ENCODE measurements around the gene AMZ1. TPM values are rescaled to one million over a fixed set of nuclear protein-coding genes. Genes with fewer than 3 reads are reported as not detected.

AMZ1 gene
- total RNA-seq, 1 experiment from 2014 or later, result 4.9 TPM

DNA sequence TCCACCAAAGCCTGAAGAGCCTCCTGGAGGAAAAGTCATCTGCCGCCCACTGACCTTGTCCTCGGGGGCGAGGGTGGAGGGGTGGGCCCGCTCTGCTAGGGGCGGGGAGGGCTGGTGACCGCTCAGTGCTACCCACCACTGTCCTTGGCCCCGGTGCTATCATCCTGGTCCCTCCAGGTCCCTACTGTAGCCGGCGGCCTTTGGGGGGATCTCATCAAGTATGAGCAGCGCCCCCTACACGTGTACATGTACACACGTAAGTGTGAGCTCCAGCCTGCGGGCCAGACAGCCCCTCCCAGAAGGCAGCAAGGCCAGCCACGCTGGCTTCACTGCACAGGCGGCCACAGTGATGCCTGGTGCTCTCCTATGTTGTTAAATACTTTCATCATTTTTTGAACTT, 36.7 kb upstream of the AMZ1 start:
- no peak for DNase-seq (ENCODE audit: low read depth)

DNA sequence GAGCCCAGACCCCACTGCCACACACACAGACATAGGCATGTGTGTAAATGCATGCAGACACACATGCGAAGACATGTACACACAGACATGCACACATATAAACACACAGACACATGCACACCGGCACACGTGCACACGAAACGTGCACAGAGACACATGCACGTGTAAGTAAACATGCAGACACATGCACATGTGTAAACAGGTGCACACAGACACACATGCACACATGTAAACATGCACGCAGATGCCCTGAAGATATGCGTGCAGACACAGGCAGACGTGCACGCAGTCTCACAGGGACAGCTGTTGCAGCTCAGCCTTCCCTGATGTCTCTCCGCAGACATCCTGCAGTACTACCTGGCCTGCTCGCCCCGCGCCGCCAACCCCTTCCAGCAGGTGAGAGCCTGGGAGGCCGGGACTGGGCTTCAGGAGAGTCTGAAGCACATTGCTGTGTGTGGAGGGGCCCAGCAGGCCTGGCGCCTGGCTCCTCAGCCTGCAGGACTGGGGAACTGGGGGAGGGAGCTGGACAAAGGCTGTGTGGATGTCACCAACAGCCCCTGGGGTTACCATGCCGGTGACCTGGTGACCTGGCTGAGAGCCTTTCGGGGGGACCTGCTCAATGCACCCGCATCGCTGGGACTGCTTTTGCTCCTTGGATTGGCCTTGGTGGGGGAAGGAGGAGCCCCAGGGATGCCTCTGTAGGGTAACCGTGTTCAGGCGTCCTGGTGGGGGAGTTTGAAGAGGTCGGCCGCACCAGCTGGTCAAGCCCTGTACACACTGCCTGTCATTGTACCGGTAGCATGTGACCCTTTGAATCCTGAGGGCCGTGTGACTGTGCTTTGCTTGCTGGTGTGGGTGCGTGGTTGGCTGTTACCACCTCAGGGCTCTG, 35.9 kb upstream of the AMZ1 start:
- DNase-seq (ENCODE audit: low read depth), result peak; percentile 63

GRCh38 chr7:2652736-2653060, 35.3 kb upstream of the AMZ1 start:
- no peak for DNase-seq (ENCODE audit: low read depth)

- no peak for DNase-seq (ENCODE audit: low read depth)
Measured at GRCh38 chr7:2654059-2654458, 33.9 kb upstream of the AMZ1 start.

DNA sequence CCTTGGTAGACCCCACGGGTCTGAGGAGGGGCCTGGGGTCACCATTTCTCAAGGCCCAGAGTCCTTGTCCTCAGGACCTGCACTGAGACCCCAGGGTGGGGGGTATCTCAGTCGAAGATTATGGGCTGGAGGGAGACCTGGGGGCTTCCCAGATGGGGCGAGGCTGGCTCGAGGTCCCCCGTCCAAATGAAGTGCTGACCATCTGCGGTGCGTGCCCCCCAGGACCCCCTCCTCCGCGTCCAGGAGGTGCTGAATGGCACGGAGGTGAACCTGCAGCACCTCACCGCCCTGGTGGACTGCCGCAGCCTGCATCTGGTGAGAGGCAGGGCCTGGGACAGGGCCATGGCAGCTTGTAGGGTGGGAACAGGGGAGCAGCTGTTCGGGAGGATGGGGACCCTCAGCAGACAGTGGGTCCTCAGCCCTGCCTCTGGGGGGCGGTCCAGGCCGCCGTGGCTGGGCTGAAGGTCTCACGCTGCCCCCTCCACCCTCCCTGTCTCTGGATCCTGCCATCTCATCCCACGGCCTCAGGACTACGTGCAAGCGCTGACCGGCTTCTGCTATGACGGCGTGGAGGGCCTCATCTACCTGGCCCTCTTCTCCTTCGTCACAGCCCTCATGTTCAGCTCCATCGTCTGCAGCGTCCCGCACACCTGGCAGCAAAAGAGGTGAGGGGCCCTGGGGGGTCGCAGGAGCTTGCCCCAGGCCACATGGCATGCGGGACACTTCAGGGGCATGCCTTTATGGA, 32.0 kb upstream of the AMZ1 start:
- DNase-seq (ENCODE audit: low read depth), result no peak

DNA sequence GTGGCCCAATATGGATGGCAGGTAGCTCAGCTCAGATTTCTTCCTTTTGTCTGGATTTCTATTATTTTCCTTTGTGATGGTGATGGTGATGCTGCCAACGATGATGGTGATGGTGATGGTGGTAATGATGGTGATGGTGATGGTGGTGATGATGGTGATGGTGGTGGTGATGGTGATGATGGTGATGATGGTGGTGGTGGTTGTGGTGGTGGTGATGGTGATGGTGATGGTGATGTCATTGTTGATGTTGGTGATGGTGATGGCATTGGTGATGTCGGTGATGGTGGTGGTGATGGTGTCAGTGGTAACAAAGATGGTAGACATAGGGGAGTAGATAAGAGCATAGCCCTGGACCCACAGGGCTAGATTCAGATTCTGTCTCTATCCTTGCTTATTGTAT, 30.8 kb upstream of the AMZ1 start:
- DNase-seq (ENCODE audit: low read depth), result no peak

DNA sequence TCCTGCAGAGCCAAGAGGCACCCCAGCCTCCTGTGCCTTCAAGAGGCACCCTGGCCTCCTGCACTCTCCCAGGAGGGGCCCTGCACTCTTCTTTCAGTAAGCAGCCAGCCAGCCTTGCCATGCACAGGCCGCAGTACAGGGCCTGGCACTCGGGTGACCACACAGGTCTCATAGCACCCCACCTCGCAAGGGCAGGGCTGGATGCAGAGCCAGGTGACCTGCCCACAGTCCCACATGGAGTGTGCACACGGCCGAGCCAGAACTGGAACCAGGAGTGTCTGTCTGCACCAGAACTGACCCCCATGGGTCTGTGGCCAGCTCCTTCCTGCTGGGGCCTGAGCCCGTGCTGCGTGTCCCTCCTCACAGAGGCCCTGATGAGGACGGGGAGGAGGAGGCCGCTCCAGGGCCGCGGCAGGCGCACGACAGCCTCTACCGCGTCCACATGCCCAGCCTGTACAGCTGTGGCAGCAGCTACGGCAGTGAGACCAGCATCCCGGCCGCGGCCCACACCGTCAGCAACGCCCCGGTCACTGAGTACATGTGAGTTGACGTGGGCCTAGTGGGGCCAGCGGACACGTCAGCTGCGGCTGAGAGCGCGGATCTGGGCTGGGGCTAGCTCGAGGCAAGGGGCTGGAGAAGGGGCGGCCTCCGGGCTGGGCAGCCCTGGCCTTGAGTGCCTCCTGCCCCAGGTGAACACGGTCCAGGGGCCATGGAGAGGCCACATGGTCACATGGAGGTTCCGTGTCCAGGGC, 29.9 kb upstream of the AMZ1 start:
- no peak for DNase-seq (ENCODE audit: low read depth)

DNA sequence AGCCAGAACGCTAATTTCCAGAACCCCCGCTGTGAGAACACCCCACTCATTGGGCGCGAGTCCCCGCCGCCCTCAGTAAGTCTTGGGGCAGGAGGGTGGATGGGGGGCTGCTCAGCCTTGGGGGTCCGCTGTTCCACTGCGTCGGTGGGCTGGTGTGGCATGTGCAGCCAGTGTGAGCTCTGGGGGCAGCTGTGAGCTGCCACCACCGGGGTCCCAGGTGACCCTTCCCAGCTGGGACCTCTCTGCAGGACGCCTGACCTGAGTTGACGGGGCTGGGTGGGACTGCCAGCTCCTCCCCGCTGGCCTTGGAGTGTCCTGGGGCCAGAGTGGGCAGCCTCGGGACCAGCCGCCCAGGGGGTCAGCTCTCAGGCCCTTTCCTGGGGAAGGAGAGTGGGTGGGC, 29.1 kb upstream of the AMZ1 start:
- DNase-seq (ENCODE audit: low read depth), result no peak

- no peak for DNase-seq (ENCODE audit: low read depth)
Measured at GRCh38 chr7:2659556-2660358, 28.2 kb upstream of the AMZ1 start.

DNA sequence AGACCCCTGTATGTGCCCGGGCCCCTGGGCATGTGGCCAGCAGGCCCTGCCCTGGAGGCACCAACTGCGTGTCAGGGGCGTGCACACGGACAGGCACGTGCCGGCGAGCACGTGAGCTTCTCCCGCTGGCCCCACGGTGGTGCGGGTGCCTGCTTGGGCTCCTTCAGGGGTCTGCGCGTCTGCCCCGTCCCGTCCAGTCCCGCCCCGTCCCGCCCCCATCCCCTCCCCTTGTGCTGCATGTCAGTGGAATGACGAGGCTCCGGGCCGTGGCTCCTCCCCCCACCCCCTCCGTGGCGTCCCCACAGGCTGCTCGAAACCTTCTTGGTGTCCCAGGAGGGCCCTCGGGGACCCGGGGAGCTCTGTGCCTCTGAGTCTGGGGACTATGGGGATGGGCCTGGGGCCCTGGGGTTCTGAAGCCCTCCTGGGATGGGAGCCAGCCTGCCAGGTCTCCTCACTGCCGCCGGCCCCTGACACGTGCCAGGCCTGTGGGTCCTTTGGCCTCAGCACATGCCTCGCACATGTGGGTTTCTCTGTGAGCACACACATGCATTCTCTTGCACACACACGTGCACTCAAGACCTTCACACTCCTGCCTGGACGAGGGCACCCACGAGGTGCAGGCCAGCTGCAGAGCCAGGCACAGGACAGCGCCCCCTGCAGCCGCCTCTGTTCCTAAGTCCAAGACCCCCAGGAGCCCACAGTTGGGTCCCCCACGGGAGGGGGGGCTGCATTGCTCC, 27.5 kb upstream of the AMZ1 start:
- no peak for DNase-seq (ENCODE audit: low read depth)

DNA sequence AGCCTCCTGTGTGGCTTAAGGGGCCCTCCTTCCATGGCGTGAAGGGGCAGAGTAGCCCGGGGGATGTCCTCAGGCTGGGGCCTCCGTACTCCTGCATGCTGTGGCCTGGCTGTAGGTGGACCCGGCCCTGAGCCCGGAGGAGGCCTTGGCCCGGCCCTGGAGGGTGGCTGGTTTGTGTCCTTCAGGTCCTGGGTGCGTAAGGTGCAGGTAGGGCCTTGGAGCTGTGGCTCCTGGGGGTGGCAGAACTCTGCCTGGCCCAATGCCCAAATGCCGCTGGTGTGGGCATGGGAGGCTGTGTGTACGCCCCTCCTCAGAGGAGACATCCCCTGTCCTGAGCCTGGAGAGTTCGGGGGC, 26.9 kb upstream of the AMZ1 start:
- DNase-seq (ENCODE audit: low read depth), result no peak

DNA sequence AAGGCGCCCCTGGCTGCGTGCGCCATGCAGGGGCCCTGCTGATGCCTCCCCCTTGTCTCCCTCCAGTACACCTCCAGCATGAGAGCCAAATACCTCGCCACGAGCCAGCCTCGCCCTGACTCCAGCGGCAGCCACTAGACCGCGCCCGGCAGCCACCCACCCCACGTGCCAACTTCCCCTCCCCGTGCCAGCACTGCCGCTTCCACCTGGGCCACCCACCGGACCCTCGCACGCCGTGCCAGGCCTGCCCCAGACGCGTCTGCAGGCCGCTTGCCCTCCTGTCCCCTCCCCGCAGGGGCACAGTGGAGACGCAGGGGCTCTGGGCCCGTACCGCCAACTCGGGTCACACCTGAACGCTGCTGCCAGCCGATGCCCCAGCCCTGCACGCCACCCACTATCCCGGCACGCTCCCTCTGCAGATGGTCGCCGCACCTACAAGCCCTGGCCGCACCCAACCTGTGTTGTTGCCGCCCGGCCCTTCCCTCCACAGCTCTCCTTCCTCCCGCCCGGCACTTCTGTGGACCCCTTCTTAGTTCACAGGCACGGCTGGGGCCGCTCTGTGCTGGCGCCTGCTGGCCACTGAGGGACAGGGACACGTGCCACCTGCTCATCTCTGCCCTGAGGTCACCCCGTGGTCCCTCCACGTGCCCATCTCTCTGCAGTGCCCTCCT, 26.3 kb upstream of the AMZ1 start:
- no peak for DNase-seq (ENCODE audit: low read depth)

- DNase-seq (ENCODE audit: low read depth), result no peak
Measured at GRCh38 chr7:2662273-2663120, 25.5 kb upstream of the AMZ1 start.

GRCh38 chr7:2663121-2663886, 24.7 kb upstream of the AMZ1 start:
- DNase-seq (ENCODE audit: low read depth), result no peak

DNA sequence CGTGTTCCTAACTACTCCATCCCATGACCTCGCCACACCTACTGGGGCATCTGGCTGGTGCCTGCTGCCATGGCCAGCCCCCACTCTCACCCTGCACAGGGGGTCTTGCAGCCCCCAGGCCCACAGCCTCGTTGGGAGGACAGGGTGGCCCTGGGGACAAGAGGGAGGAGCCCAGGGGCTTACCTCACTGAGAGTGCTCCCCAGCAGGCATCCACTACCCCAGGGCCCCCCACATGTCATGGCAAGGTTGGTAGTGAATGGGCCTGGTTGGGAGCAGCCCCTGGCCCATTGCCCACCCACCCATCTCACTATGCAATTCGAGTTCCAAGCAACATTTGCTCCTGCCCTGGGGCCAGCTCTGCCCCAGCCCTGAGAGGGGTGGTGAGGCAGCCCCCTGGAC, 24.0 kb upstream of the AMZ1 start:
- DNase-seq (ENCODE audit: low read depth), result no peak

DNA sequence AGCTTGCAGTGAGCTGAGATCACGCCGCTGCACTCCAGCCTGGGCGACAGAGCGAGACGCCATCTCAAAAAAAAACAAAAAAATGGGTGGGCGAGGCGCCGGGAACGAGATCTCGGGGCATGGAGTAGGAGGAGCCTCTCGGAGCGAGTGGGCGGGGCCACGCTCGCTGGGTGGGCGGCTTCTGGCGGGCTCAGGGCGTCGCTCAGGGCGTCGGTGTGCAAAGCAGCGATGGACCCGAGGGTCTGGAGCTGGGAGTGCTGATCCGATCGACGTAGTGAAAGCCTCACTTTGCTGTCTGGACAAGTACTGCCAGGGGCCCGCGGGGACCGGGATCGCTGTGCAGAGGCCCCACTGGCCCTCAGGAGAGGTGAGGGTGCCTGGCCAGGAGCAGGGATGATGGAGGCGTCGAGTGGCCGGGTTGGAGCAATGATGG, 22.6 kb upstream of the AMZ1 start:
- DNase-seq (ENCODE audit: low read depth), result peak; percentile 42

DNA sequence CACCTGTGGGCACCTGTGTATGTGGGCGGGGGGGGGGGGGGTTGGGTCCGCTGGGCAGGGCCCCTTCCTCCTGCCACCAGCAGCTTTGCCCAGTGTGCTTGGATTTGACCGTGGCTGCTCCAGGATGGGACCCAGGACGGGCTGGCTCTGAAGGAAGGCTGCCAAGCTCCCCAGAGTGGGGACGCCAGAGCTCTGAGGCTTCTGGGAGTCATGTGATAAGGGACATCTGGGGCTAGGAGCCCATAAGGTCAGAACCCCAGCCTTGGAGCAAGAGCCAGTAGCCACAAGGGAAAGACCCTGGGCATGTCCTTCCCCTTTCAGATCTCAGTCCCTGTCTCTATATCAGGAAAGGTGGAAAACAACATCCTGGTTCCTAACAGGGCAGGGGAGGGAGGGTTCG, 21.8 kb upstream of the AMZ1 start:
- DNase-seq (ENCODE audit: low read depth), result no peak

GRCh38 chr7:2666588-2667250, 21.3 kb upstream of the AMZ1 start:
- DNase-seq (ENCODE audit: low read depth), result peak; percentile 39

All from RPMI7951 (cell line).